GM12878 (cell line): Measurements from ENCODE around the gene RHBDD1. TPM values are rescaled to one million over a fixed set of nuclear protein-coding genes. Genes with fewer than 3 reads are reported as not detected.

ENCODE experiments used
- ATAC-seq: fragments of 200-7000 bp; cut with Tn5 transposase; 3 replicates; pipeline ENCODE4 v1.9.1; 2020; ENCODE audit warnings: mild to moderate bottlenecking, moderate library complexity
- BruUV-seq: library from RNA; stranded (reverse); fragments of 400-500 nt; replicated peaks from 2 replicates; lab custom pipeline; 2021; lab: Mats Ljungman, UMichigan
- CTCF ChIA-PET: fragments of 300-600 bp; sonication (Branson Sonifier 250); formaldehyde crosslinking; extraction: SDS; loops from one replicate; lab custom pipeline; 2021; ENCODE audit warnings: inconsistent platforms; lab: Yijun Ruan, JAX
- POLR2A ChIA-PET: fragments of 350-600 bp; formaldehyde crosslinking; extraction: SDS; loops from one replicate; lab custom pipeline; 2021; ENCODE audit warnings: inconsistent platforms; lab: Charles Lee
- RAD21 ChIA-PET: fragments of 300-600 bp; sonication (Branson Sonifier 250); formaldehyde crosslinking; loops from one replicate; lab custom pipeline; 2023; ENCODE audit warnings: antibody characterized with exemption; ENCODE audit not compliant: unreplicated experiment; lab: Charles Lee
- SMC1A ChIA-PET: fragments of 300-600 bp; sonication (Branson Sonifier 250); formaldehyde crosslinking; loops from one replicate; lab custom pipeline; 2023; ENCODE audit not compliant: unreplicated experiment, uncharacterized antibody; lab: Charles Lee
- DNase-seq: peaks from one replicate; pipeline ENCODE4 v3.0.0-alpha.2; 2011; ENCODE audit warnings: low read depth, low spot score
- FAIRE-seq: peaks from 3 replicates; lab custom pipeline; 2011; peaks lifted over from hg19 to GRCh38; lab: Jason Lieb, UNC
- H2AFZ ChIP-seq: 2 replicates; pipeline ENCODE4 v1.6.0; 2011; ENCODE audit warnings: low read depth, low read length, control low read depth; ENCODE audit not compliant: control insufficient read depth
- H3K27ac ChIP-seq: 2 replicates; pipeline ENCODE4 v1.5.1; 2011; ENCODE audit warnings: control low read depth; ENCODE audit not compliant: control insufficient read depth, insufficient read depth
- H3K27me3 ChIP-seq, 2 experiments: replicated peaks in 1 of 2; 2 replicates each; pipeline versions ENCODE4 v1.6.0 to v1.6.1; 2011; ENCODE audit warnings: low read length in 1 of 2; ENCODE audit not compliant: control insufficient read depth in 2 of 2, insufficient read depth in 2 of 2
- H3K36me3 ChIP-seq, 2 experiments: 2 replicates each; pipeline ENCODE4 v1.5.1; 2011; ENCODE audit warnings: low read length in 1 of 2; ENCODE audit not compliant: control insufficient read depth in 2 of 2, insufficient read depth in 2 of 2
- H3K4me1 ChIP-seq: 2 replicates; pipeline ENCODE4 v1.6.1; 2011; ENCODE audit warnings: mild to moderate bottlenecking, low read length, moderate library complexity, mixed read lengths; ENCODE audit not compliant: control insufficient read depth, insufficient read depth
- H3K4me2 ChIP-seq: 2 replicates; pipeline ENCODE4 v1.6.0; 2011; ENCODE audit warnings: control low read depth; ENCODE audit not compliant: control insufficient read depth, insufficient read depth
- H3K4me3 ChIP-seq: fragments of 200-600 bp; sonication (generic); 2 replicates; pipeline ENCODE4 v1.5.1; 2016
- H3K79me2 ChIP-seq: 2 replicates; pipeline ENCODE4 v1.6.0; 2011; ENCODE audit warnings: low read length; ENCODE audit not compliant: control insufficient read depth, insufficient read depth
- H3K9ac ChIP-seq: 2 replicates; pipeline ENCODE4 v1.8.0; 2011; ENCODE audit warnings: low read length, control low read depth, mixed read lengths; ENCODE audit not compliant: control insufficient read depth, insufficient read depth
- H3K9me3 ChIP-seq: replicated peaks from 3 replicates; pipeline ENCODE4 v1.5.1; 2011; ENCODE audit warnings: mild to moderate bottlenecking, low read length; ENCODE audit not compliant: control insufficient read depth, insufficient read depth
- H4K20me1 ChIP-seq: 2 replicates; pipeline ENCODE4 v1.6.0; 2011; ENCODE audit not compliant: control insufficient read depth, insufficient read depth
- SIN3A ChIP-seq: IDR thresholded peaks from 2 replicates; pipeline ENCODE4 v1.6.1; 2012; ENCODE audit warnings: low read depth, low read length, improper control_type of control experiment
- WGBS: methylation state at CpG from one replicate; pipeline ENCODE4 v1.1.6; 2016; ENCODE audit warnings: low lambda C conversion rate; ENCODE audit not compliant: insufficient replicate concordance, insufficient coverage; ENCODE audit errors: missing lambda C conversion rate; 5-methylcytosine and 5-hydroxymethylcytosine counted together
- in situ Hi-C: fragments of 300-500 bp; cut with MboI; formaldehyde crosslinking; loops from 9 replicates; pipeline ENCODE4 v1.14.3; 2018; ENCODE audit warnings: mixed read lengths
- intact Hi-C: fragments of 100-400 bp; cut with micrococcal nuclease; formaldehyde crosslinking; loops from one replicate; pipeline ENCODE4 v1.14.2; 2022; ENCODE audit not compliant: unreplicated experiment
- polyA plus RNA-seq, 11 experiments: library from polyadenylated mRNA; depleted of rRNA in 4 of 11; unstranded in 6 of 11; stranded (reverse) in 5 of 11; fragments of >200 nt; fragmentation: Nextera tagmentation in 4 of 11; fragmentation: Illumina TruSeq in 1 of 11; extraction: Ambion mirVana in 4 of 11; extraction: Trizol in 1 of 11; gene quantifications; 1 replicate in 1 of 11; 2 replicates in 10 of 11; pipeline versions ENCODE4 v1.2.1 to v1.2.3, GENCODE V29; 2011 to 2016; ENCODE audit warnings: inconsistent platforms in 2 of 11, missing spikeins in 2 of 11, low read depth in 1 of 11
- total RNA-seq, 4 experiments: library from RNA; depleted of rRNA in 3 of 4; stranded (reverse); fragments of >200 nt in 3 of 4; fragmentation: Illumina TruSeq in 1 of 4; extraction: Trizol in 1 of 4; gene quantifications; 2 replicates each; pipeline versions ENCODE4 v1.2.1 to v1.2.3, GENCODE V29; 2013 to 2021
- TF ChIP-seq, protein P1 (sequence below): fragments of 450-650 bp; formaldehyde crosslinking; IDR thresholded peaks from 2 replicates; pipeline ENCODE4 v1.4.0; 2022; ENCODE audit warnings: mild to moderate bottlenecking, moderate library complexity

Gene RHBDD1
- total and polyA plus RNA-seq, 10 of the 15 experiments (the other 5 are each of a cell fraction or from before 2014, with no cell fraction given): 7.1 to 36.4 (median 14.7) TPM

- TF ChIP-seq, protein P1, sequence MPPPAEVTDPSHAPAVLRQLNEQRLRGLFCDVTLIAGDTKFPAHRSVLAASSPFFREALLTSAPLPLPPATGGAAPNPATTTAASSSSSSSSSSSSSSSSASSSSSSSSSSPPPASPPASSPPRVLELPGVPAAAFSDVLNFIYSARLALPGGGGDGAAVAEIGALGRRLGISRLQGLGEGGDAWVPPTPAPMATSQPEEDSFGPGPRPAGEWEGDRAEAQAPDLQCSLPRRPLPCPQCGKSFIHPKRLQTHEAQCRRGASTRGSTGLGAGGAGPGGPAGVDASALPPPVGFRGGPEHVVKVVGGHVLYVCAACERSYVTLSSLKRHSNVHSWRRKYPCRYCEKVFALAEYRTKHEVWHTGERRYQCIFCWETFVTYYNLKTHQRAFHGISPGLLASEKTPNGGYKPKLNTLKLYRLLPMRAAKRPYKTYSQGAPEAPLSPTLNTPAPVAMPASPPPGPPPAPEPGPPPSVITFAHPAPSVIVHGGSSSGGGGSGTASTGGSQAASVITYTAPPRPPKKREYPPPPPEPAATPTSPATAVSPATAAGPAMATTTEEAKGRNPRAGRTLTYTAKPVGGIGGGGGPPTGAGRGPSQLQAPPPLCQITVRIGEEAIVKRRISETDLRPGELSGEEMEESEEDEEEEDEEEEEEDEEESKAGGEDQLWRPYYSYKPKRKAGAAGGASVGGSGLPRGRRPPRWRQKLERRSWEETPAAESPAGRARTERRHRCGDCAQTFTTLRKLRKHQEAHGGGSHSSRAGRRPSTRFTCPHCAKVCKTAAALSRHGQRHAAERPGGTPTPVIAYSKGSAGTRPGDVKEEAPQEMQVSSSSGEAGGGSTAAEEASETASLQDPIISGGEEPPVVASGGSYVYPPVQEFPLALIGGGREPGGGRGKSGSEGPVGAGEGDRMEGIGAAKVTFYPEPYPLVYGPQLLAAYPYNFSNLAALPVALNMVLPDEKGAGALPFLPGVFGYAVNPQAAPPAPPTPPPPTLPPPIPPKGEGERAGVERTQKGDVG (CRISPR knock-in tag): no peak
- TF ChIP-seq SIN3A: no peak
- peaks cover 18% of the 10 kb centered on the region for H3K4me1 ChIP-seq
- CTCF ChIA-PET: interaction anchor here (0.8 to 2.1 kb wide), 5 partner anchors 8 to 44 kb away, joined by 3 to 6 read pairs (median 4); no protein-coding TSS in a partner anchor
- H4K20me1 ChIP-seq: no peaks in the 10 kb centered on the region
- BruUV-seq: no TSS peak
- no peak overlapping the region for H3K9ac ChIP-seq
- H3K9me3 ChIP-seq: no peaks in the 10 kb centered on the region; the same call in 2 of the 3 replicates
- RAD21 ChIA-PET: interaction anchor here (0.9 kb wide), 1 partner anchor 12 kb away, joined by 3 read pairs; no protein-coding TSS in a partner anchor
- H3K36me3 ChIP-seq: 0 out of 4 replicates have a peak, but pooled peaks cover 0 to 3% of the 10 kb centered on the region in 2 experiments
- no peak overlapping the region for H3K27ac ChIP-seq
- no peak overlapping the region for H3K4me2 ChIP-seq
- WGBS: 37% methylated on average over 1 of the region's 1 CpG
- FAIRE-seq: no peak
- POLR2A ChIA-PET: interaction anchor here (1.3 to 4.0 kb wide), 3 partner anchors 12 to 15 kb away, joined by 4 to 19 read pairs (median 9); partner anchors contain the start of gene RHBDD1
- no peak for ATAC-seq
- intact Hi-C loops: no loop called here
- no peaks in the 10 kb centered on the region for H3K27me3 ChIP-seq
- no peak overlapping the region for H3K4me3 ChIP-seq
- SMC1A ChIA-PET: interaction anchor here (0.9 to 2.4 kb wide), 7 partner anchors 8 to 58 kb away, joined by 3 to 18 read pairs (median 5); partner anchors contain the start of gene RHBDD1
- H3K79me2 ChIP-seq: peaks cover 24% of the 10 kb centered on the region
- DNase-seq: no peak
- in situ Hi-C loops: loop anchor here (25.0 kb wide), 1 partner anchor 940 kb away; no protein-coding TSS in a partner anchor
- no peak overlapping the region for H2AFZ ChIP-seq
Observed at GRCh38 chr2:226847090-226847489, 11.2 kb downstream of the RHBDD1 start.
